ENCODE measurements around the gene LRIG1.

The LRIG1 gene

GRCh38 chr3:66353530-66353929 is 147.3 kb downstream of the LRIG1 start:
- TF ChIP-seq CTCF (IDR thresholded peaks at IDR 0.05; ENCODE audit: low read depth, low read length), result no peak
- no peak for DNase-seq (ENCODE audit: extremely low read depth, low read depth)

- no peak for DNase-seq (ENCODE audit: extremely low read depth, low read depth)
- TF ChIP-seq CTCF (IDR thresholded peaks at IDR 0.05; ENCODE audit: low read depth, low read length), result no peak
These were observed 147.8 kb downstream of the LRIG1 start for GRCh38 chr3:66353039-66353438.

GRCh38 chr3:66350601-66351000 is 150.2 kb downstream of the LRIG1 start:
- no peak for TF ChIP-seq CTCF (IDR thresholded peaks at IDR 0.05; ENCODE audit: low read depth, low read length)
- DNase-seq (ENCODE audit: extremely low read depth, low read depth), result no peak

- no peak for TF ChIP-seq CTCF (IDR thresholded peaks at IDR 0.05; ENCODE audit: low read depth, low read length)
- no peak for DNase-seq (ENCODE audit: extremely low read depth, low read depth)
These were observed 152.1 kb downstream of the LRIG1 start for GRCh38 chr3:66348704-66349103.

GRCh38 chr3:66344848-66345578 is 155.8 kb downstream of the LRIG1 start:
- no peak for TF ChIP-seq CTCF (IDR thresholded peaks at IDR 0.05; ENCODE audit: low read depth, low read length)
- DNase-seq (ENCODE audit: extremely low read depth, low read depth), result no peak

- TF ChIP-seq CTCF (IDR thresholded peaks at IDR 0.05; ENCODE audit: low read depth, low read length), result no peak
- DNase-seq (ENCODE audit: extremely low read depth, low read depth), result no peak
These were observed 156.4 kb downstream of the LRIG1 start for GRCh38 chr3:66344391-66344811.

GRCh38 chr3:66342717-66343356 is 158.0 kb downstream of the LRIG1 start:
- TF ChIP-seq CTCF (IDR thresholded peaks at IDR 0.05; ENCODE audit: low read depth, low read length), result no peak
- DNase-seq (ENCODE audit: extremely low read depth, low read depth), result no peak
